Lung microvascular endothelial cell (primary cell): ENCODE measurements around the gene NTN4. TPM values are rescaled to one million over a fixed set of nuclear protein-coding genes. Genes with fewer than 3 reads are reported as not detected.
"Not testable (repeated sequence)": the region's sequence is repeated elsewhere in the genome, so short reads cannot be mapped to it uniquely, and the experiment has no call there.

Experiments used
- DNase-seq, 2 donors: peaks; one replicate each; pipeline versions ENCODE4 v3.0.0 to v3.0.0-alpha.2; 2010; ENCODE audit warnings: low read depth in 2 of 2
- total RNA-seq: library from RNA; depleted of rRNA; stranded (reverse); fragments of >200 nt; gene quantifications from 2 replicates; pipeline ENCODE4 v1.2.1, GENCODE V29; 2014

The NTN4 gene
- total RNA-seq, 1 donor from 2014 or later, result 678 TPM

DNA sequence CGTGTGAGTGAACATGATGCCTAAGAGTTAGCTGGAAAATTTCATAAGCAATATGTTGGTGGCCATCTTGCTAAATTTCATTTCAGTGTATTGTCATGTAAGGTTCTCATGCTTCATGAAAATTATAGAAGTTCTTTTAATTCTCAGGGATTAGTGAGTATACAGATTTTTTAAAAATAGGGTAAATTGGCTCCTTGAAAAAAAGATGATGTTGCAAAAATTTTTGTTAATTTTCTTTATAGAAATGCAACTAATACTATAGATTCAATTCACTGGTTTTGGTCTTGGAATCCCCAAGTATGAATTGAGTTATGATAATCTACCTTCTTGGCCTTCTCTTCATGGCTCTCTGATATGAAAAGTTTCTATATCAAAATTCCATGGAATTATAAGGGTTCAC lies 75.4 kb downstream of the NTN4 start:
- no peak for DNase-seq

DNA sequence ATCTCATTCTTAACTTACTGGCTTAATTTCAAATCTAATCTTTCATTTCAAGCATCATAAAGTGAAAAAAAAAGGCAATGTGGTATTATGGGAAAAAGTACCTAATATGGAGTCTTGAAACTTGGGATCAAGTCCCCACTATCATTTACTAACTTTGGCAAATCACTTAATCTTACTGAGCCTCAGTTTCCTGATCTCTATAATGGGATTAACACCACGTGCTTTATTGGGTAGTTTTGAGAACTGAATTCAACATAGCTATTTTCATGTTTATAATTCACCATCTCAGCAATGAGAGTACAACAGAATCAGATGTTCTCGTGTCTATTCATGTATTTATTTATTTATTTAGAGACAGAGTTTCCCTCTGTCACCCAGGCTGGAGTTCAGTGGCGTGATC lies 78.3 kb downstream of the NTN4 start:
- no peak for DNase-seq

DNA sequence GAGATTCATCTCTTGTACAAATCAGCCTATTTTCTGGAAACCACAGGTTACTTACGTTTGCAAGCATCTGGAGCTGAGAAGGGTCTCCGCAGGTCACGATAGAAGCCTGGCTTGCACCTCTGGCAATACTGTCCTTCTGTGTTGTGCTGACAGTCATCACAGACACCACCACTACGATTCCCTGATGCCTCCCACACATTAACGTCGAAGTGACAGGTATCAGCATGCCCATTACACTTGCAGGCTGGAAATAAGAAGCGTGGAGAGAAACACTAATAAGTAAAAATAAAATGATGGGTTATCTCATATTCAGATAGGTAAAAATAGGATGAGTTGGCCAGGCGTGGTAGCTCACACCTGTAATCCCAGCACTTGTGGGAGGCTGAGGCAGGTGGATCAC lies 80.2 kb downstream of the NTN4 start:
- DNase-seq, result no peak

DNA sequence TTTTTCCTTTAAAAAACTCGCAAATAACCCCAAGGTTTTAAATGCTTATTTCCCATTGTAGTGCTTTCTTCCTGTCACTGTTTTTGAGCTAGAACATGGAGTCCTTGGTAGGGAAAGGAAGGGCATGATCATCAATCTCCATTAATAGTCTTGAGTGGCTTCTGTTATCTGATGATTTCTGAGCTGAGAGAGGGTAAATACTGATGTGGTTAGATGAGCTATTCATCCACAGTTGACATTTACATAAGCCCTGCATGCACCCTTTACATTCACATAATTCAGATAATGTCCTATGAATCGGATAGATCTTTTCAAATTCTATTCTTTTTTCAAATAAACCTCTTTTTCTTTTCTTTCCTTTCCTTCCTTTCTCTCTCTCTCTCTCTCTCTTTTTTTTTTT lies 81.4 kb downstream of the NTN4 start:
- DNase-seq, result peak in 1 of 2 donors; percentile 27

DNA sequence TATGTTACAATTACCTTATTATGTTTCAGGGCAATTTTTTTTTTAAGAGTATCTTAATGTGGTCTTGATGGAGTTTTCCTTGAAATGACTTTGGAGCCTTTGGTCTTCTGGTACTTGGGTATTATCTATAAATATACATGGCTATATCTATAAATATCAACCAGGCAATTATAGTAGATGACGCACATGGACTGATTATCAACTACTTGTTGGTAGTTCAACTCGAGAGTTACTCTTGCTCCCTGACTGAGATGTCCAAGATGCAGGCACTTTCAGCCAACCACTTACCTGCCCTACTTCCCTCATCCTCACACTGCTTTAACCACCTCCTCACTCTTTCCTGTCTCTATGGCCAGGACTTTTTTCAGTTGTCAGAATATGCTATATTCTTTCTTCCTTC lies 85.4 kb downstream of the NTN4 start:
- DNase-seq, result no peak

DNA sequence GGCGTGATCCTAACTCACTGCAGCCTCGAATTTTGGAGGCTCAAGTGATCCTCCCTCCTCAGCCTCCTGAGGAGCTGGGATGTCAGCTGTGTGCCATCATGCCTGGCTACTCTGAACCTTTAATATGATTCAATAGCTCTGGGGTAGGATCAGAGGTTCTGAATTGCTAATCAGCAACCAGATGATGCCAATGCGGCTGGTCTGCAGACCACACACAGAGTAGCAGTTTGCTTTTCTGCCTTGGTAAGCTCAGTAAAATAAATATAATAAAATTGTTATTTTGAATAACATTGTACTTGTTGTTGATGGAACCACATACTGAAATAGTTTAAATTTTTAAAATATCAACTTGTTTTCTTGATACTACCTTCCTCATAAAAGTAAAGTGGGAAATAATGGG lies 86.6 kb downstream of the NTN4 start:
- DNase-seq, result no peak

DNA sequence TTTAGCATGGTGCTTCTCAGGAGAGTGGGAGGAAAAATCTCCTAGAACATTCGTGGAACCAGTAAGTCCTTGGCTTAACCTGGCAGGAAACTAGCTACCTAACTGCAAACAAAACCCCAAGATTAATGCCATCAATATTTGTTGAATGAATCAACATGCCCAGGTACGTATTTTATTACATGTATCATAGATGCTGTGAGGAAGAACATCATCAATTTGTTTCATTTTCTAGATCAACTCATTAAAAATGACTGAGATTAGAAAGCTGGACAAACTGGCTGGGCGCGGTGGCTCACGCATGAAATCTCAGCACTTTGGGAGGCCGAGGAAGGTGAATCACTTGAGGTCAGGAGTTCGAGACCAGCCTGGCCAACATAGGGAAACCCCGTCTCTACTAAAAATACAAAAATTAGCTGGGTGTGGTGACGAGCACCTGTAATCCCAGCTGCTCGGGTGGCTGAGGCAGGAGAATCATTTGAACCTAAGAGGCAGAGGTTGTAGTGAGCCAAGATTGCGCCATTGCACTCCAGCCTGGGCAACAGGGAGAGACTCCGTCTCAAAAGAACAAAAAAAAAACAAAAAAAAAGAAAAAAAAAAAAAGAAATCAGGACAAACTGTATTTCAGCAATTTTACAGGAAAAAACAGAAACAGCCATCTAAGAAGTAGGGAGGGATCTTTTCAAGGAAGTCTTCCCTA lies 88.7 kb downstream of the NTN4 start:
- DNase-seq, result no peak

DNA sequence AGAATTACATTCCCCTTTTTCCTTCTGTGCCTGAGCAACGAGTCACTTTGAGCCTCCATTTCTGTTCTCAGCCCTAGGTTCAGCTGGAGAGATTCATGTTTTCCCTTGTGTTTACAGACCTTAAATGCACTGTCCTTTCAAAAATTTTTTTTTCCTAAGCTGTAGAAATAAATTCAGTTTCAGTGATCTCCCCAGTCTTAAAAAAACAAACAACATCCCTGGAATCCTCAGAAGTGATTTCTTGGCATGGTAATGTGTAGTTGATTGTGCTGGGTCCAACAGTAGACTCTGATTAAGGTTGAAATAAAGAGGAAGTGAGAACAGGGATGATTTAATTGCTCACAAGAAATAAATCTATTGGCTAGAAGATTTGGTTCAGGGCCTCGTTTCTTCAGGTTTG lies 89.3 kb downstream of the NTN4 start:
- peak in 1 of 2 donors; percentile 23 for DNase-seq

DNA sequence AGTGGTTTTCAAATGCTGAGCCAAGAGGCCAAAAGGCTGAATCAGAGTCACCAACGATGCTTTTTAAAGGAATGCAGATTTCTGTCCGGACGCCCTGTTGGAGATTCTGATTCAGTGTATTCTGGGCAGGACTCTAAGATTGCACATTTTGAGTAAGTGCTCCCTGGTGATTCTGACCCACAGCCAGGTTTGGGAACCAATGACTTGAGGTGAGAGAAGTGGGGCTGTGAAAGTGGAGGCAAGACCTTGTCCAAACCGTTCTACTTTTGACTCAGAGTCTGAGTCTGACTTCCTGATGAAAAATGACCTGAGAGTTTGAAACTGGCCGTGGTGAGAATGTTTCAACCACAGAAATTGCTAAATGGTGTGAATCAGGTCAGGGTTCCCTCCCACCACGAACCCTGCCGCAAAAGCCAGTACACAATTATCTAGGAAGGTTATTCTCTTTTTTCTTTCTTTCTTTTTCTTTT lies 90.2 kb downstream of the NTN4 start:
- DNase-seq, result peak in 1 of 2 donors; percentile 65

DNA sequence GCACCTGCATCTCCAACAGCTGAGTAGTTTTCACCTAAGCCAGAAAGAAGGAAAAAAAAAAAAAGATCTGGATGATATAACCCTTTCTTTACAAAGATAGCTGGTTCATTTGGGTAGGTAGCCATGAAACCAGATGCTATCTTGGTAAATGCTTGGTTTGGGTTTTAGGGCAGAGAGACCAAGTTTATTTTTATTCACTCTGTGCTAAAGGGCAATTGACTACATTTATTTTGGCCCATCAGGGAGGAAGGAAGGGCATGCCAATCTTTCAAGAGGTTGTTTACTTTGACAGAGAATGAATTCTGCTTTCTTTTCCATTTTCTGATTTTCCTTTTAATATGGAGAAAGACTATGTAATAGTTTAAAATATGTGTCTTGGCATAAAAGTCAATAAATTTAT lies 91.0 kb downstream of the NTN4 start:
- DNase-seq, result peak in 1 of 2 donors; percentile 43

DNA sequence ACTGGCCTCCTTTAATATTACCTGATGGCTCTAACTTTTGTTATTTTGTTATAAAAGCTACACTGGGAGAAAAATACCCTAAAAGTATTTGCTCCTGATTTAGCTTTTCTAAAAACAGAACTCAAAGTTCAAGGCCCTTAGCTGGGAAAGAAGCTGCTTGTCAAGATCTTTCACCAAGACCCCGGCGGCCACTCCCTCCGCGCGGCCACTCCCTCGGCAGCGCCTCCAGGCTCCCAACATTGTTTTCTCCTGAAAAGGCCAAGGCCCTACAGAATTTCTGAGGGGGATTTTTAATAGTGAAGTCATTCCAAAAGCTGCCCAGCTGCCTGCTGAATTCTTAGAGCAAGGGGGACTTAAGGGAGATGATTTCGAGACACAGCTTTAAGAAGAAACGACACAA lies 96.4 kb downstream of the NTN4 start:
- DNase-seq, result no peak

DNA sequence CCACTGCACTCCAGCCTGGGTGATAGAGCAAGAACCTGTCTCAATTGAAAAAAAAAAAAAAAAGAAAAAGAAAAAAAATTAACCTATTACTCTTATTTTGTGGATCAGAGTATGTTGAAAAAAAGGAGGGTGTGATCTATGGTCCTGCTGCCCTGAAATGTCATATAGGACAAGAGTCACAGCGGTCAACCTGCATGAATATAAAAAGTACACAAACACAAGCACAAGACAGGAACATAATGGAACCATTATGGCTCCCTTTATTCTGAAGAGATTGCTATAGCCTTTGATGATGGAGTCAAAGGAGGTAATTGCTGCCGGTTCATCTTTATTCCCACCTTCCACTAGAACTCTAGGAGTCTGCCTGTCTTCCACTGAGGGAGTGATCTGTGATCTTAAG lies 96.9 kb downstream of the NTN4 start:
- no peak for DNase-seq

DNA sequence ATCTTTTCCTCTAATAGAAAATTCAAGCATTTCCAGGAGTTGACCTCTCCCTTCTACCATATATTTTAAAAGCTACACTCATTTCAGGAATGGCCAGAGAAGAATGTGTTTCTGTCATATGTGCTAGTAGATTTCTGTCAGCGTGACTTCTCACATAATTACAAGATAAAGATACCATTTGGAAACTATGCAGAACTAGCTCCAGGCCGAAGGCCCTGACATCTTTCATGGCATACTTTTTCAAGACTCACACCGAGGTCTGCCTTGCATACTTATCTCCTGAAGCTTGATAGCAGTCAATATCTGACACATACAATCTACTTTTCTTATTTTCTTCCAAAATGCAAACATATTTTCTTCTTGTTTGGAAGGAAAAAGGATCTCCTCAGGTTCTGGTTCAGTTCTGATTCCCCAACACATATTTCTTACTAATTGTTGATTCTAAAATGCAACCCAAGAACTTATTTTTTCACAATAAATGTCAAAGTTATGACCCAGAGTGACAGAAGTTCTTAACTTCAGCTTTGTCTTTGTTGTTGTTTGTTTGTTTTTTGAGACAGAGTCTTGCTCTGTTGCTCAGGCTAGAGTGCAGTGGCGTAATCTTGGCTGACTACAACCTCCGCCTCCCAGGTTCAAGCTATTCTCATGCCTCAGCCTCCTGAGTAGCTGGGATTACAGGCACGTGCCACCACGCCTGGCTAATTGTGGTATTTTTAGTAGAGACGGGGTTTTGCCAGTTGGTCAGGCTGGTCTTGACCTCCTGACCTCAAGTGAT lies 99.5 kb downstream of the NTN4 start:
- DNase-seq, result no peak

DNA sequence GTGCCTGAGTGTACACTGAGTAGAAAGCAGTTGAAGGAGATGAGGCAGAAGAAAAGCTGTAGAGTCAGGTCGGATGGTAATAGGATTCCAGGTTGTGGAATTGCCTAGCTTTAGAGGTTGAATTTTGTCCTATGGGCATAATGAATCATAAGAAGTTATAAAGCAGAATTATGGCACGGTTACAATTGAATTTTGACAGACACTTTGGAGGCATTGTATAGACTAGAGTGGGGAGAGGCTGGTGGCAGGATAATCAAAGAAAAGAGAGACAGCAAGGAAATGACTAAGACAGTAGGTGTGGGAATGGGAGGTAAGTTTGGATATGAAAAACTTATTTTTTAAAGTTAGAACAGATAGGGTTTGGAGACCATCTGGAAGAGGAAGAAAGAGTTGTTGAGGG lies 102.6 kb downstream of the NTN4 start:
- no peak for DNase-seq

DNA sequence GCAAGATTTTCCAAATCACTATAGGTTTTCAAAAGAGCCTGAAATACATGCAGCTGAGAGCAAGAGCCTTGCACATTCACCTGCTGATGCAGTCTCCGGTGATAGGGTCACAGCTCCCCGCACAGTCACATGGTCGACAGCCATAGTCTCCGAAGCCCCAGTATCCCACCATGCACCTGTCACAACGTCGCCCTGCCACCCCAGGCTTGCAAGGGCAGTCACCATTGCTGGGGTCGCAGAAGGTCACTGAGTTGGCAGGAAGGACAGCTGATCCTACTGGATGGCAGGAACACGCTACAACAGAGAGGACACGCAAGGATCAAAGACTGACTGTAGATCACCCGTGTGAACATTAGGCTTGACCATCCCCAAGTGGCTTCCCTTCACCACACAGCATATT lies 107.1 kb downstream of the NTN4 start:
- no peak for DNase-seq

DNA sequence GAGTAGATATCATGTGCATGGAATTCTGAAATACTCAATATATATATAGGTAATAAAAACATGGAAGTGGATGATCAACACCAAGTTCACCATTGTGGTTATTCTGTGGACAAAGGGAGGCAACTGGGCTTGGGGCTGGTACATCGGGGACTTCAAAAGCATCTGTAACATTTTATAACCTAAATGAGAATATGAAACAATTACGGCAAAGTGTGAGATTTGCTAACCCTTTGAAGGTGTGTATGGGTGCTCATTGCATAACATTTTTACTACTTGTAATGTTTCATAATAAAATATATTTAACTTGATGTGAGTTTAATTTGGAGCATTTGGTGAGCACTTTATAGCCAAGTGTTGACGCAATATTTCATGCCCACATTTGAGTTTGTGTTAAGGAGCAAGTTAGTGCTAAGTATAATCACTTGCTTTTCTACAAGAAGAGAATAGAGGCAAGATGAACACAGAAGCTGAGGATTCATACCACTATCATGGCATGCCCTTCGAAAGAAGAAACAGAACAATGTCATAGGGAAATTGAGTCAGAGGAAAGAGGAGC lies 109.3 kb downstream of the NTN4 start:
- no peak for DNase-seq

DNA sequence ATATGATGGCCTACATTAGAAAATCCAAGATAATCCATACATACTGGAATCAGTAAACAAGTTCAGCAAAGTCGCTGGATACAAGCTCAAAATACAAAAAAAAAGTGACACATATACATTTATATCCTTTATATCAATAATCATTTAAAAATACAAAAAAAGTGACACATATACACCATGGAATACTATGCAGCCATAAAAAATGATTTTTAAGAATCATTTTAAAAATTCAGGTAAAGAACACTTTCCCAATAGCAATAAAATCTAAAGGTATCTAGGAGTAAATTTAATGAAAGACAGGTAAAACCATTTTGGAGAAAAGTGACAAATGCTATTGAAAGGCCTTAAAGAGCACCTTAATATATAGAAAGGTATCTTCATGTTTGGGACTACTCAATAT lies 111.9 kb downstream of the NTN4 start:
- no peak for DNase-seq

DNA sequence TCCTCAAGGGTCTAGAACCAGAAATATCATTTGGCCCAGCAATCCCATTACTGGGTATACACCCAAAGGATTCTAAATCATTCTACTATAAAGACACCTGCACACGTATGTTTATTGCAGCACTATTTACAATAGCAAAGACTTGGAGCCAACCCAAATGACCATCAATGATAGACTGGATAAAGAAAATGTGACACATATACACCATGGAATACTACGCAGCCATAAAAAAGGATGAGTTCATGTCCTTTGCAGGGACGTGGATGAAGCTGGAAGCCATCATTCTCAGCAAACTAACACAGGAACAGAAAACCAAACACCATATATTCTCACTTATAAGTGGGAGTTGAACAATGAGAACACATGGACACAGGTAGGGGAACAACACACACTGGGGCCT lies 112.8 kb downstream of the NTN4 start:
- DNase-seq, result not testable (repeated sequence)

DNA sequence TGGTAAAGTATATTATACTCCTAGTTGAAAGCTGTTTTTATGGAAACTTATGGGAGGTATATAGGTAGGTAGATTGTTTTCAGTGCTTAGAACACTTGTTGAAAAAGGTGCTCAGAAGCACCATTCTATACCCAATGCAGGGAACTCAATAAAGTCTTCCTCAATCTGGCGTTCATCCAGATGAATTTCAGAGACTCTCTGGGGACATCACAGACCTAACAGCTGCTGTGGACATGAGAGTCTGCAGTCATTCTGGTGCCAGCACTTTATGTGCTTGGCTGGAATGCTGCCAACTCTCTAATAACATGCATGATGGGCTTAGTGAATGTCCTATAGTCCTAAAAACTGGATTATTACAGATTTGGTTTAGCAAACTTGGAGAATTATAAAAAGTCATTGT lies 115.9 kb downstream of the NTN4 start:
- peak; percentile 82 to 87 for DNase-seq

DNA sequence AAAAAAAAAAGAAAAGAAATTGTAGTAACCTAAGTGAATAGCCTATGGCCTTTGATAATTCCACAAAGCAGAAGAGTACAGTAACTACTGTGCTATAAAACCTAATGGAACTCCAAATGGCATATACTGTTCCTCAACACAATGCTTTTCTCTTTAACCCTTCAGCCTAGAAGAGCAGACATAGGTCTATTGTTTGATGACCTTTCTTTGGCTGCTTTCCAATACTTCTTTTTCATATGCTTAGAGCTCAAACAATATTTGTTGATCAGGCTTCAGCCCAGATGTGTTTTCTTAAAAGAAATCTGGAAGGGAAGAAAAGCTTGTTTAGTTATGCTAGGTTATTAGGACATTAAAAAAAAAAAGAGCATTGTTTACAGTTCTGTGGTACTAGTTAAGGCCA lies 116.4 kb downstream of the NTN4 start:
- peak; percentile 31 to 56 for DNase-seq

DNA sequence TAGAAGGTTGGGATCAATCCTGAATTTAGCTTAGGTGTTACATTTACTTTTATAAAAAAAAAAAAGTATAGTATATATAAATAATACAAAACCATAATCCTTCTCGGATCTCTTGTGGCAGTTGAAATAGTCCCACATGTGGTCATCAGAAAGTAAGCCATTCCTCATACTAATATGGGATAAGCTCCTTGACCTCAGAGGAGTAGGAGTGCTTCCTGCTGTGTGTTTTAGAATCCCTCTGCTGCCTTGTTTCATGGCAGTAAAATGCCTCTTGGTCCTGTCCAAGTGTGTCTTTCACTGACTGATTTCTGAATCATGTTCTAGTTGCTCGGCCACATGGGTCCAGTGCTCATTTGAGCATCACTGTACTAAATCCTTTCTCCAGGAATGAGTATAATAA lies 117.0 kb downstream of the NTN4 start:
- no peak for DNase-seq

DNA sequence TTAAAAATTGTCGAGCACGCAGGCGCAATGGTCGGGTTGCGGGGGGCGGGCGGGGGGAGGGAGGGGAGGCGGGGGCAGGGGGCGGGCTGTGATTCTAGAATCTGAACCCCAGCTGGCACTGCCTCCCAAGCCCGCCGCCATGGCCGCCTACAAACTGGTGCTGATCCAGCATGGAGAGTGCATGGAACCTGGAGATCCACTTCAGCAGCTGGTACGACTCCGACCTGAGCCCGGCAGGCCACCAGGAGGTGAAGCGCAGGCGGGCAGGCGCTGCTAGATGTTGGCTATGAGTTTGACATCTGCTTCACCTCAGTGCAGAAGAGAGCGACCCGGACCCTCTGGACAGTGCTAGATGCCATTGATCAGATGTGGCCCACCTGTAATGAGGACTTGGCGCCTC lies 118.4 kb downstream of the NTN4 start:
- no peak for DNase-seq

DNA sequence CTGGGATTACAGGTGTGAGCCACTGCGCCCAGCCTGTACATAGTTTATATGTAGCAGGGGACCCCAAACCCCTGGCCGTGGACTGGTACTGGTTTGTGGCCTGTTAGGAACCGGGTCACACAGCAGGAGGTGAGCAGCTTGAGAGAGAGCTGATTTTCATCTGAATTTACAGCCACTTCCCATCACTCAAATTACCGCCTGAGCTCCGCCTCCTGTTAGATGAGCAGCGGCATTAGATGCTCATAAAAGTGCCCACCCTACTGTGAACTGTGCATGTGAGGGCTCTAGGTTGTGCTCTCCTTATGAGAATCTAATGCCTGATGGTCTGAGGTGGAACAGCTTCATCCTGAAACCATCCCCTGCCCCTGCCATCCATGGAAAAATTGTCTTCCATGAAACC lies 119.3 kb downstream of the NTN4 start:
- no peak for DNase-seq
